HG02642 (cell line): ENCODE data around the gene SYTL4.
"Not testable (repeated sequence)": the region's sequence is repeated elsewhere in the genome, so short reads cannot be mapped to it uniquely, and the experiment has no call there.

Experiments used
- ATAC-seq: cut with Tn5 transposase; IDR thresholded peaks from one replicate; pipeline ENCODE4 v1.9.1; 2021; ENCODE audit warnings: mild to moderate bottlenecking; ENCODE audit not compliant: unreplicated experiment, poor library complexity

SYTL4 gene

DNA sequence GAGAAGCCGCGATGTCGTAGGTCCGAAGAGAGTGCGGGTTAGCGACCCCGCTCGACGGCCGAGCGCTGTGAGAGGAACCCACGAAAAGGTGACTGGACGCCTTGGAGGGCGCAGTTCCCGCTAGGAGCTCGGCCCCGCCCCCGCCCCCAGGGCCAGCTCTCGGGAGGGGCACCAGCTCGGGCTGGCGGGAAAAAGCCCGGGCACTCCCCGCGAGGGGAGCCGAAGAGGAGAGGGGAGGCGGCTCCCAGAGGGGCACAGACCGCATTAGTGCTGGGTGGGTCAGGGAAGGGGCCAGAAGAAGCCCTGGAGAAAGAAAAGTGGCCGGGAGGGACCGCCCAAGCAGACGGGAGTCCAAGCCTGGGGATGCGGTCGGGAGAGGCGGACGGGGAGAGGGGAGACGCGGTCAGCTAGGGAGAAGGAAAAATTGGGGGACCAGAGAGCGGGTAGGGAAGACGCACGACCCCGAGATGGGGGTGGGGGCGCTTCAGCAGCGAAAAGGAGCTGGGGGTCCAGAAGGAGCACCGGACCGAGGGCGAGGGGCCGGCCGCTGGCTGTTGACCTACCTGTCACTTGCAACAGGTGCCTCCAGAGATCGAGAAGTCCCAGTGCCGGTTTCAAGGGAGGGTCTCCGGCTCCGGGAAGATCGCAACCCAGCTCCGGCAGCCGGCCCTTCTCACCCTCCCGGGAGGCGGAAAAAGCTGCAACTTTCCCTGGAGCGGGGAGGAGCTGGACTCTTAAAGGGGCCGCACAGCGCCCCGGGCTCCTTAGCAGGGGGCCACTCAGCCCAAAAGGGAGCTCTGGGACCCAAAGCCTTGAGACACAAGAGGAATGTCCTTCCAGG, at the start of gene SYTL4:
TSS of gene SYTL4 (minus strand) at position 681 of the 841 bp plus-strand sequence. CDS start 30,084 bp downstream, outside the sequence.
- ATAC-seq, result no peak

DNA sequence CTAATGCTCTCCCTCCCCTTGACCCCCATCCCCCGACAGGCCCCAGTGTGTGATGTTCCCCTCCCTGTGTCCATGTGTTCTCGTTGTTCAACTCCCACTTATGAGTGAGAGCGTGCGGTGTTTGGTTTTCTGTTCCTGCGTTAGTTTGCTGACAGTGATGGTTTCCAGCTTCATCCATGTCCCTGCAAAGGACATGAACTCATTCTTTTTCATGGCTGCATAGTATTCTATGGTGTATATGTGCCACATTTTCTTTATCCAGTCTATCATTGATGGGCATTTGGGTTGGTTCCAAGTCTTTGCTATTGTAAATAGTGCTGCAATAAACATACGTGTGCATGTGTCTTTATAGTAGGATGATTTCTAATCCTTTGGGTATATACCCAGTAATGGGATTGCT, 37.5 kb upstream of the SYTL4 start:
- not testable (repeated sequence) for ATAC-seq

DNA sequence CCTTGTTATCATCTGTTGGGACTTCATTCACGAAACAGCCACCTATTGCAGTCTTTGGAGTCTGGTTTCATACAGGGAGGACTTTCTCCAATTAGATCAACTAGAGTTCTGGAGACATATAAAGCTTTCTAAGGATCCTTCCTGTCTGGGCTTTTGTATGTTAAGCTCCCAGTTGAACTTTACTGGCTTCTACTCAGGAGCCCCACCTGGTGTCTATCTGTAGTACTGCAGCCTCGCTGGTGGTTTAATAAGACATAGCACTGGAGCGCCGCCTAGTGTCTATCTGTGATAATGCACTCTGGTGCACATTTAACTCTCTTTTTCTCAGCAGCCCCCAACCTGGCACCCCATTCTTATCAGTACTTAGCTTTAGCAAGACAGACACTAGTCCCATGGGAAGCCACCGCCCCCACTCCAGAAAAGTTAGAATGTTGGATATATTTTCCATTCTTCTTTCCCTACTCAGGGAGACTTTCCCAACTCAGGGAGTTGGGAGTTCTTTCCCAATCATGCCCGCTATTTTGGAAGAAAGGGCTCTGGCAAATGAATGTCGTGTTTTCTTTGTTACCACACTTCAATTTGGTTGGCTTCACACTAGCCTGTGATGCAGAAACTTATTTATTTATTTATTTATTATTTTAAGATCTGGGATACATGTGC, 36.9 kb upstream of the SYTL4 start:
- no peak for ATAC-seq

DNA sequence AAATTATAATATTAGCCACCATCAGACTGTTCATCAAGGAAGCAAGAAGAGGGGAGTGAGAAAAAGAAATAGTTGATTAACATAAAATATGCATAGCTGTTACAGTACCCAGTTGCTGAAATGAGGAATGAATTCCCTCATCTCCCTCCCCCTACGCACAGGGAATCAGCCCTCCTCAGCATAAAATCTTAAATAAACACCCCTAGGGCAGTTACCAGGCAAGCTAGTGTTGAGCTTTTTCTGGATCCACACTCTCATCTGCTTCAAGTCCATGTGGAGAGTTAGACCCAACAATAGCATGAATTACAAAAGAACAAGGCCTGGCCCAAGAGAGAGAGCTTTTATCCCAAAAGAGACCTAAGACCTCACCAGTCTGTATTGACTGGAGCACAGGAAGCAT, 19.0 kb upstream of the SYTL4 start:
- ATAC-seq, result no peak

DNA sequence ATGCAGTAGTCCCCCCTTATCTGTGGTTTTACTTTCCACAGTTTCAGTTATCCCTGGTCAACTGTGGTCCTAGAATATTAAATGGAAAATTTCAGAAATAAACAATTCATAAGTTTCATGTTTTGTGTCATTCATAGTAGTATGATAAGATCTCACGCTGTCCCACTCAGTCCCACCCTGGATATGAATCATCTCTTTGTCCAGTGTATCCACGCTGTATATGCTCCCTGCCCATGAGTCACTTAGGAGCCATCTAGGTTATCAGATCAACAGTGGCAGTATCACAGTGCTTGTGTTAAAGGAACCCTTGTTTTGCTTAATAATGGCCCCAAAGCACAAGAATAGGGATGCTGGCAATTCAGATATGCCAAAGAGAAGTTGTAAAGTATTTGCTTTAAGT, 16.2 kb upstream of the SYTL4 start:
- no peak for ATAC-seq

DNA sequence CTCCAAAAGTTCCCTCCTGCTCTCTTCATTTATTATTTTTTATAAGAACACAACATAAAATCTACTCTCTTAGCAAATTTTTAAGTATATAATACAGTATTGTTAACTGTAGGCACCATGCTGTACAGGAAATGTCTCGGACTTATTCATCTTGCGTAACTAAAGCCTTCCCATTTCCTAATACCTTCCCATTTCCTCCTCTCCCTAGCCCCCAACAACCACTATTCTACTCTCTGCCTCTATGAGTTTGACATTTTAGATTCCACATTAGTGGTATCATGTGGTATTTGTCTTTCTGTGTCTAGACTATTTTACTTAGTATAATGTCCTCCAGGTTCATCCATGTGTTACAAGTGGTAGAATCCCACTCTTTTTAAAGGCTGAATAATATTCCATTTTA, 15.8 kb upstream of the SYTL4 start:
- ATAC-seq, result no peak

DNA sequence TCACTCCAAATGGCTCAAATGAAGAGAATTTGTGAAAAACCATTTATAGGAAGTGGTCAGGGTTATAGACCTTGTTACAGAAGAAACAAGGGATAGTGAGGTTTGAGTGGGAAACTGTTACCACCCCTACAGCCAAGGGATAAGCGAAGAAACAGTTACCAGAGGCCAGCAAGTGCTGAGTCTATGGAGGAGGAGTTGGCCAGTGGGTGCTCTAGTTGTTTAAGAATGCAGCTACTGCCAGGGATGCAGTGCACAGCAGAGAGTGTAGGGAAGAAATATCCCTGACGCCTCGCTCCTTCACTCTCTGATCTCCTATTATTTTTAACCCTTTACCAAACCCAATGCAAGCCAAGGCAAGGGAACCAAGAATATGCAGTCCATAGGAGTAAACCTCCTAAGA, 15.2 kb upstream of the SYTL4 start:
- no peak for ATAC-seq

DNA sequence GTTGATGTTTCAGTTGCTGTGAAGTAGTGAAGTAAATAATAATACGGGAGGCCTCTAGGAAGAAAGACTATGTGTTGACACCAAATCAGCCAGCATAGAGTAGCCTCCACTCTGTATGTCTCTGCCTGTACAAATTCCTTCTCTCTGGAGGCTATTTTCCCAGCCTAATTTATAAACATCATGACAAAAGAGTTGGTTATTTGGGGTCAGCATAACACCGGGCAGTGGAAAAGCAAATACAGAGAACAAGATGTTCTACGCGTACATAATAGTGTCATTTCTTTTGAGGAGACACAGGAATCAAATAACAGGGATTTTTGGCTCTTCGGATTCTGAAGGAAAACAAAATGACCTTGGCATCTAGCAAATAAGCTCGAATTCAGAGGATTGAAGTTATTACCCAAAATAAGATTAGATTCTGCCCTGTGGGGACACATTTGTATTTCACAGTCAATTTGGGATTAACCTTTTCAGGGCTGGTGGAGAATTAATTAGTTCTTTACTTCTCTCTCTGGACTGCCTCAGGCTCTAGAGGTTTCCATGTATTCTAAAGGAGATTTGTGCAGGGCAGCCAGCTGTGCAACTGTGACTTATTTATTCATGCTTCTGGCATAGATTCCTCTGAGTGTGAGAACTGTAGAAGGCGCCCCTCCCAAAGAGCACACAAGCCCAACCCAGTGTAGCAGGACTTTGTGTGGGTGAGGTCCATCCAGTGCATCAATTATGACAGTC, 14.1 kb upstream of the SYTL4 start:
- no peak for ATAC-seq

DNA sequence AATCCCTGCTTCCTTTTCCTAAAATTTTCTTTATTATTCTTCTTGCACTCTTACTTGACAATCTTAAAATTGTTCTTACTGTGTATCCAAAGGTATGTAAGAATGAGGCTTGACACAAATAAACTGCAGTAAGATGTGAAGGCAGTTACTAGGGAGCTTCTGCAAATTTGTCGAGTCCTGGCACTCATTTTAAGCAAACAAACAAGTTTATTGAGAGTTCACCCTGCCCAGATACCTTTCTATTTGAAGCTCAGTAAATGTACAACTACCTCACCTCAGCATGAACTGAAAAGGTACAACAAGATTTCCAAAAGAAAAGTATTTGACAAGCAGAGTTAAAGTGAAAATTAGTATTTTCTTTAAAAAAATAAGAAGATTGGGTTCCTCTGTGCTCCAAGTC, 13.3 kb upstream of the SYTL4 start:
- ATAC-seq, result no peak

DNA sequence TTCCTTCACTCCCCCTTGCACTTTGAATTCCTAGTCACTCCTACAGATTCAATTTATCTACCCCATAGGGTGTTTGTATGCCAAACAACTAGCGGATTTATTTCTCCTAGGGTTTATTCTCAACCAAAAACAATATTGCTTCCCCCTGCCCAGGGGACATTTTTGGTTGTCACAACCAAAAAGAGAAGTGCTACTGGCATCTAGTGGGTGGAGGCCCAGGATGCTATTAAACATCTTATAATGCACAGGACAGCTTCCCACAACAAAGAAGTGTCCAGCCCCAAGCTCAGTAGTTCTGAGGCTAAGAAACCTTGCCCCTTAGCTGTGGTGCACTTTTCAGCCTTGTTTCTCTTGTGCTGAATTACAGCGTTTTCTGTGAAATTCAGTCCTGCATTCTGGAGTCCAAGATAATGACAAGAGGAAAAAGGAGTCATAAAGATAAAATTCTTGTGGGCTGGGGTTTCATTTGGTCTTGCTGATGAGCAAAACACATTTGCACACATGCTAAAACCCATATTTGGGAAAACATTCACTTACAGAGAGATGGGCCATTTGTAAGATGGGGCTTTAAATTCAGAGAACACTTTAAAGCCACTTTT, 11.2 kb upstream of the SYTL4 start:
- ATAC-seq, result no peak

DNA sequence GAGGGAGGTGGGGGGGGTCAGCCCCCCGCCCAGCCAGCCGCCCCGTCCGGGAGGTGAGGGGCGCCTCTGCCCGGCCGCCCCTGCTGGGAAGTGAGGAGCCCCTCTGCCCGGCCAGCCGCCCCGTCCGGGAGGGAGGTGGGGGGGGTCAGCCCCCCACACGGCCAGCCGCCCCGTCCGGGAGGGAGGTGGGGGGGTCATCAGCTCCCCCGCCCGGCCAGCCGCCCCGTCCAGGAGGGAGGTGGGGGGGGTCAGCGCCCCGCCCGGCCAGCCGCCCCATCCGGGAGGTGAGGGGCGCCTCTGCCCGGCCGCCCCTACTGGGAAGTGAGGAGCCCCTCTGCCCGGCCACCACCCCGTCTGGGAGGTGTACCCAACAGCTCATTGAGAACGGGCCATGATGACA, 7.9 kb downstream of the SYTL4 start:
- not testable (repeated sequence) for ATAC-seq

DNA sequence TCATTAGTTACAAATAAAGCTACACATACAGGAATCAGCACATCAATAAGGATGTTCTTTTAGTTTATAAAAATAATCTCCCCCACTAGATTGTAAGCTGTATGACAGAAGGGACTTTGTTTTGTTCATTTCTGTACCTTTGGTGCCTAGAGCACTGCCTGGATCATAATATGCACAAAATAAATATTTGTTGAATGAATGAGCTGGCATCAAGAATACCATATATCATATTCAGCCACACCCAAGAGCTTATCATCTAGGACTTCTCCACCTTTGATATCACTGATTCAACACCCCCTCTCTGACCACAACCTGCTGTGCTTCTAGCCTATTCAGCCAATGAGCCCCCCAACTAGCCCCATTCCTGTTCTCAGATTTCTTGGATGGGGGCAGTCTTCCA, 10.6 kb downstream of the SYTL4 start:
- no peak for ATAC-seq

DNA sequence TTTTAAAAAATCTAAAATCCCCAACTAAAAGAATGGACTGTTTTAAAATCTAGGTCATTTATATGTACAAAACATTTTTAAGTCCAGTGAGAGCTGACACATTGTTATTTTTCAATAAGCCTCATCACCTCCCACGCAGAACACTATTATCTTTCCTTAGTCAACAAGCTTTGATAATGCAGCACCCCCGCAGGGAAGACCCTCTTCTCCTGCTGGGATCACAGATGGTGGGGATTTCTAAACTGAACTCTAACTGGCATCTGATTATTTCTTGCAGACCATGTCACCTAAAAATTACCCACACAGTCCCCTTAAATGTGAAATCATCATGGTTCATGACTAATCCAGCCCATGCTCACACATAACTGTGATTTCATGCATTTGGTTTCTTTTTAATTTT, 11.6 kb downstream of the SYTL4 start:
- ATAC-seq, result no peak

DNA sequence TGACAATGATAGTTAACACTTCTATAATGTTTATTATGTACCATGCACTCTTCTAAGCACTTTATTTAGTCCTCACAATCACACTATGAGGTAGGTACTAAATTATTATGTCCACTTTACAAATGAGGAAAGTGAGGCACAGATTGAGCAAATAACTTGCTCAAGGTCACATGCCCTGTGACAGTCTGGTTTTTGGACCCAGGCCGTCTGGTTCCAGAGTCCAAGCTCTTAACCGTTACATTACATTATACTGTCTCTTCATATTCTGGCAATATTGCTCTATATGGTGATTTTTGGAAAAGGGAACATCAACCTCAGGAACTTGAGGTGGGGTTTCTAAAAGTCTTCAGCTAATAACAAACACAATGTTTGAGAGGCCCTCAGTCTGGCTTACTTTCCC, 12.8 kb downstream of the SYTL4 start:
- no peak for ATAC-seq

DNA sequence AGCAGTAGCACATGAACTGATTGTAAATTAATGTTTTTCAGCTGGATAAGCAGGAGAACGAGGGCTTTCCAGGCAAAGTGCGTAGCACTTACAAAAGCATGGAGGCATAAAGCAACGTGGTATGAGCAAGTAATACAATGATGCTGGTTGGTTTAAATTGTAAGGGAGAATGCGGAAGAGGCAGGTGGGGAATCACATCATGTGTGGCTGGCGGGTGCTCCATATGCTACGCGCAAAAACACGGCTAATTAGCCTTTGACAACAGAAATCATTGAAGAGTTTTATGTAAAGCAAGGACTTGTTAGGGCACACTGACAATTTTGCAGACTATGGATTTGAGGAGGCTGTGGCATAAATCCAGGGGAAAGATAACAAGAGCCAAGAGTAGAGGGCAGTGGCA, 14.6 kb downstream of the SYTL4 start:
- ATAC-seq, result no peak

DNA sequence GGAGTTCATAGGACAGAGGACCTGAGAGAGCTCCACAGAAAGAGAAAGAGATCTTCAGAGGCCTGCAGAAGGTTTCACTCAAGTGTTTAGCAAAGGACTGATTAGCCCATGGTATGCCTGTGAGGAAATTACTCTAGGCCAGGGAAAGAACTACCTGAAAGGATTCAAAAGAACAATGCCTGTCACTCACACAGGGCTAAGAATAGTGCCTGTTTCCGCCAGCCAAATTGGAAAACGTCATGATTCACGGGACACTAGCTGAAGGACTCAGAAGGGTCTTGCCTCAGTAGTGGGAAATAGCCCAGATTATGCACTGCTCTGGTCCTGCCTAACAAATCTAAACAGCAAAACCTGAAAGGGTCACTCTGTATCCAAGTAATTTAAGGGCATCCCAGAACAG, 21.1 kb downstream of the SYTL4 start:
- no peak for ATAC-seq

DNA sequence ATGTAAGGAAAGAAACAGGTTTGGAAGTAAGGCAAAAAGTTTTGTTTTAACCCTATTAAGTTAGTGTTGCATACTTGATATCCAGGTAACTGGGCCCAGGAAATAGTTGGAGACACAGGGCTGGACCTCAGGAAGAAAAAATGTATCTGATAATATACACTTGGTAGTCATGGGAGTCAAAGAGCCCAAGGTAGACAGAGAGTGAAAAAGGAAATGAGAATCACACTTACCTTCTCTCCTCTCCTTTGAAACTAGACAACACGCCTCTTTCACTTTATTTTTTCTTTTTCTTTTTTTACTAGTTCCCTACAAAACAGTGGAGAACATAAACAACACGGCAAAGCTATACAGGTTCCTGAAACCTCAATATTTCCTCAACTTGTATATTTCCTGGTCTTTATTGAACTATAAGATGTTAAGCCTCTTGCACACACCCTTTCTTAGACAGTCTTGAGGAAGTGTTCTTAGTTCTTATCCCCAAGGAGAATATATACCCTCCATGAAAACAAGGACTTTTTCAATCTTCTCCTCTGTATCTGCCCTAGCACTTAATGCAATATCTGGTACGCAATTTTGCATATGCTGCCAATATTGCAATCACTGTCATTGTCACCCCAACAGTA, 27.2 kb downstream of the SYTL4 start:
- ATAC-seq, result no peak

DNA sequence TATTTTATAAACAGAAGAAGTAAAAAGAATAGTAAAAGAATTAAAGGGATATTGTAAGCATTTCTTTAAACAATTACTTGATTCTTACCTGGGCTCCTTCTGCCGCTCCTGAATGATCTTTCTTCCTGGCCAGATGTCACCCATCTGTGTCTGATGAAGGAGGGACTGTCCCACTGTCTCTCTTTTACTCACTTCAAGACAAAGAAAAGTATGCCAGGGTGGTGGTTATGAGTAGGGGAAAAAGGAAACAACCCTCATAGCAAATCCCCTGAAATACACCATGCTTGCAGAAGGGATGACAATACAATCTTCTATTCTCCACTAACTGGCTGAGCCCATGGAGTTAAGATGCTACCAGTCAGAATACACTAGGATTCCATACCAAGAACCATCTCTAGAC, 31.1 kb downstream of the SYTL4 start:
- no peak for ATAC-seq

DNA sequence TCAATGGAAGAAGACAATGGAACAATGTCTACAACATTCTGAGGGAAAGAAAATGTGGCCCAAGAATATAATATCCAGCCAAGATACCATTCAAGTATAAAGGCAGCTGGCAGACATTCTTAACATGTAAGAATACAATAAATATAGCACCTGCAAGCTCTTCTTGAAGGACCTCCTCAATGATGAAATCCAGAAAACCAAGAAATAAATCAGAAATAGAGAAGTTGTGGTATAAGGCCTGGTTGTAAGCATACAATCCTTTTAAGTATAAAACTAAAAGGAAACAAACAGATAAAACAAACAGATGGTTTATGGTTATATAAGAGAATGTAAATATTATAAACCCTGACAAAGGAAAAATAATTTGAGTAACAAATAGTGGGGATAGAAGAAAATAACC, 33.4 kb downstream of the SYTL4 start:
- ATAC-seq, result no peak

DNA sequence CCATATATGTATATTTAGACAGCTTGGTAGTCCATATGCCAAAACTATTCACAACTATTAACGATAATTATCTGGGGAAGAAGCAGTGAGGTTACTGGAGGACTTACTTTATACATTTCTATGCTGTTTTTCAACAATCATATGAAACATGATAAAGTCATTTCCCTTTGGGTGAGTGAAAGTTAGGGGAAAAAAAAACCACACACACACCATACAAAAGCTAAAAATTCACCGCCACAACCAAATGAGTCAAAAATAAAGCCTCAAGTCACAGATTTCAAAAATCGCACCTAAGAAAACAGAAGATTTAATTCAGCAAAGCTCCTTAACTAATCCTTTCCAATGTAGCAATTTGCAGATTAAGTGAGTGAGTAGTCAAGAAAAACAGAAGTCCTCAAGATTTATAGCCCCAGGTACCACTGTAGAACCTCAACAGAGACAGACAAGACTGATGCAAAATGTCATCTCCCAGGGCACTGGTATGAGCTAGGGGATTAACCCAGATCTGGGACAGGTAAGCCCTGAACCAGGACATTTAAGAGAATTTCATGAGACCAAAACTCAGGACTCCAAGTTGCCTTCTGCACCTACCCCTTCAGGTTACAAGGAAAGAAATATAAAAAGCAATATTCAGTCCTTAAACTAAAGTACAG, 35.1 kb downstream of the SYTL4 start:
- no peak for ATAC-seq
